HepG2 (cell line): ENCODE measurements around the gene CST4.

Experiments
- FOSL1 ChIP-seq: sonication (generic); formaldehyde crosslinking; IDR thresholded peaks from 2 replicates; pipeline ENCODE4 v1.9.0; 2021; ENCODE audit warnings: missing genetic modification reagents, borderline replicate concordance
- RFX5 ChIP-seq: IDR thresholded peaks from 2 replicates; pipeline ENCODE4 v1.6.1; 2011; ENCODE audit warnings: low read depth, low read length, improper control_type of control experiment
- TF ChIP-seq, protein P1 (sequence below): sonication (generic); formaldehyde crosslinking; IDR thresholded peaks from 2 replicates; pipeline ENCODE4 v1.8.0; 2022; ENCODE audit warnings: missing genetic modification reagents, mild to moderate bottlenecking, inconsistent platforms, borderline replicate concordance
- TF ChIP-seq, protein P2 (sequence below): sonication (generic); formaldehyde crosslinking; IDR thresholded peaks from 2 replicates; pipeline ENCODE4 v1.5.0; 2020; ENCODE audit warnings: mild to moderate bottlenecking, missing genetic modification reagents, moderate library complexity

DNA sequence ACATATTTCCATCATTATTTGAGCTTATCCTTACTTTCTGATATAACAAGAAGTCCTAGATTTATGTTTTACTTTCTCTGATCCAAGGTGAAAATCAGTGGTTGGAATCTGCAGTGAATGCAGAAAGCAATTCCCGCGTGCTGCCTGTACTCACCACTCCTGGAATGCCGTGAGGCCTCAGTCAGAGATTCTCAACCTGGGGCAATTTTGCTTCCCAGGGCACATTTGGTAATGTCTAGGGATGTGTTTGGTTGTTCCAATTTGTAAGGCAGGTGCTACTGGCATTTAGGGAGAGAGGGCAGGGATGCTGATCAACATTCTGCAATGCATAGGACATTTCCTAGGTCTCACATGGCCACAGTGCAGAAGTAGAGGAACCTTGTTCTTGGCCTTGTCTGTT, 23.9 kb downstream of the CST4 start:
- TF ChIP-seq, protein P1, sequence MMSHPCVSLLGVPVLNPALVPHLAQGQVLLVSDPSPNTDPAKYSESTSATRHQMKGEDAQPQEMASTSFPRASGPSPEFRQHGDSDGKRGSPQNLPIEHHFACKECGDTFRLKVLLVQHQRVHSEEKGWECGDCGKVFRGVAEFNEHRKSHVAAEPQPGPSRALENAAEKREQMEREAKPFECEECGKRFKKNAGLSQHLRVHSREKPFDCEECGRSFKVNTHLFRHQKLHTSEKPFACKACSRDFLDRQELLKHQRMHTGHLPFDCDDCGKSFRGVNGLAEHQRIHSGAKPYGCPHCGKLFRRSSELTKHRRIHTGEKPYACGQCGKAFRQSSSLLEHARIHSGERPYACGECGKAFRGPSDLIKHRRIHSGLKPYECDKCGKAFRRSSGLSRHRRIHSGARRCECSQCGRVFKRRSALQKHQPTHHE (CRISPR knock-in tag): no peak
- TF ChIP-seq, protein P2, sequence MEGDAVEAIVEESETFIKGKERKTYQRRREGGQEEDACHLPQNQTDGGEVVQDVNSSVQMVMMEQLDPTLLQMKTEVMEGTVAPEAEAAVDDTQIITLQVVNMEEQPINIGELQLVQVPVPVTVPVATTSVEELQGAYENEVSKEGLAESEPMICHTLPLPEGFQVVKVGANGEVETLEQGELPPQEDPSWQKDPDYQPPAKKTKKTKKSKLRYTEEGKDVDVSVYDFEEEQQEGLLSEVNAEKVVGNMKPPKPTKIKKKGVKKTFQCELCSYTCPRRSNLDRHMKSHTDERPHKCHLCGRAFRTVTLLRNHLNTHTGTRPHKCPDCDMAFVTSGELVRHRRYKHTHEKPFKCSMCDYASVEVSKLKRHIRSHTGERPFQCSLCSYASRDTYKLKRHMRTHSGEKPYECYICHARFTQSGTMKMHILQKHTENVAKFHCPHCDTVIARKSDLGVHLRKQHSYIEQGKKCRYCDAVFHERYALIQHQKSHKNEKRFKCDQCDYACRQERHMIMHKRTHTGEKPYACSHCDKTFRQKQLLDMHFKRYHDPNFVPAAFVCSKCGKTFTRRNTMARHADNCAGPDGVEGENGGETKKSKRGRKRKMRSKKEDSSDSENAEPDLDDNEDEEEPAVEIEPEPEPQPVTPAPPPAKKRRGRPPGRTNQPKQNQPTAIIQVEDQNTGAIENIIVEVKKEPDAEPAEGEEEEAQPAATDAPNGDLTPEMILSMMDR (CRISPR knock-in tag): no peak
- no peak for TF ChIP-seq FOSL1 (CRISPR knock-in tag)
- no peak for TF ChIP-seq RFX5
